ENCODE results near the gene MTRR.

DNA sequence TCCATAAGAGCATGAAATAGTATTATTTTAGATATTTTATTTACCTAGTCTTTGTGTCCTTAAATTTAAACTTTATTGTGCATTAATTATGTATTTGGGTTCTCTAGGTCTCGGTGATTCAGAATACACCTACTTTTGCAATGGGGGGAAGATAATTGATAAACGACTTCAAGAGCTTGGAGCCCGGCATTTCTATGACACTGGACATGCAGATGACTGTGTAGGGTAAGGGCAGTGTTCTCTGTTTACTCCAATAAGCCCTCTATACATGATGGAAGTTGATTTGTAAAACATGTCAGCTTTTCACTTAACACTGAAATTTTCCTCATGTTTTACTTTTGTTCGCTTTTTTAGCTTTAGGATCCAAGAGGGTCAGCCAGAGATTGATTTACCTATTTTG lies 6.2 kb downstream of the MTRR start:
- TF ChIP-seq POLR2AphosphoS5 (IDR thresholded peaks at IDR 0.05; ENCODE audit: low read depth, low read length) (no peak), POLR2A (IDR thresholded peaks at IDR 0.05; ENCODE audit: low read depth, low read length) (no peak), TAF1 (IDR thresholded peaks at IDR 0.05; ENCODE audit: low read depth, low read length) (no peak), POU2F2 (IDR thresholded peaks at IDR 0.05; ENCODE audit: low read depth, low read length) (no peak)
